ENCODE results near the gene NRF1.
"Not testable (repeated sequence)": the region's sequence is repeated elsewhere in the genome, so short reads cannot be mapped to it uniquely, and the experiment has no call there.

- not testable (repeated sequence) for TF ChIP-seq SP2 (IDR thresholded peaks at IDR 0.05; ENCODE audit: low read length); POLR2A (IDR thresholded peaks at IDR 0.05; ENCODE audit: control extremely low read depth in 1 of 2, low read depth in 2 of 2, low read length in 2 of 2)
Measured at GRCh38 chr7:129659907-129660306, 48.4 kb downstream of the NRF1 start.
